K562 treated with DMSO at 1 percent for 48 hours (cell line): ENCODE results near the gene TIMP2. TPM values are rescaled to one million over a fixed set of nuclear protein-coding genes. Genes with fewer than 3 reads are reported as not detected.

Experiments used
- total RNA-seq: library from RNA; unstranded; fragments of 300-600 nt; gene quantifications from 2 replicates; pipeline ENCODE4 v1.2.3, GENCODE V29; 2022; ENCODE audit warnings: low replicate concordance; ENCODE audit errors: extremely low read depth

Gene TIMP2, protein sequence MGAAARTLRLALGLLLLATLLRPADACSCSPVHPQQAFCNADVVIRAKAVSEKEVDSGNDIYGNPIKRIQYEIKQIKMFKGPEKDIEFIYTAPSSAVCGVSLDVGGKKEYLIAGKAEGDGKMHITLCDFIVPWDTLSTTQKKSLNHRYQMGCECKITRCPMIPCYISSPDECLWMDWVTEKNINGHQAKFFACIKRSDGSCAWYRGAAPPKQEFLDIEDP
- not detected in 2 replicates for total RNA-seq

GRCh38 chr17:78925234-78925633, at the start of gene TIMP2:
TIMP2 (minus strand) TSS chr17:78925387; CDS start chr17:78925088, 299 bp downstream.

GRCh38 chr17:78903101-78903779, 21.9 kb downstream of the TIMP2 start, which contains the start of gene CEP295NL:
CEP295NL (minus strand) TSS chr17:78903201; CDS start chr17:78901828, 1,373 bp downstream.

GRCh38 chr17:78840780-78841611, 84.2 kb downstream of the TIMP2 start, which contains the start of gene USP36:
USP36 (minus strand) TSS chr17:78840814; CDS start chr17:78836363, 4,451 bp downstream.

Other genes with a start within 250 kb of the TIMP2 start
- not detected in 2 replicates for gene CYTH1, start 143.1 kb downstream of the TIMP2 start, total RNA-seq
- gene USP36, start 84.6 kb downstream of the TIMP2 start, total RNA-seq, result not detected in 2 replicates
- not detected in 2 replicates for gene CEP295NL, start 22.2 kb downstream of the TIMP2 start, total RNA-seq
- gene LGALS3BP, start 54.5 kb upstream of the TIMP2 start, total RNA-seq, result not detected in 2 replicates
- gene CANT1, start 84.4 kb upstream of the TIMP2 start, total RNA-seq, result not detected in 2 replicates
- not detected in 2 replicates for gene C1QTNF1, start 98.8 kb upstream of the TIMP2 start, total RNA-seq
- gene ENGASE, start 149.4 kb upstream of the TIMP2 start, total RNA-seq, result not detected in 2 replicates